ENCODE results near the gene HMCN2.

Gene HMCN2

DNA sequence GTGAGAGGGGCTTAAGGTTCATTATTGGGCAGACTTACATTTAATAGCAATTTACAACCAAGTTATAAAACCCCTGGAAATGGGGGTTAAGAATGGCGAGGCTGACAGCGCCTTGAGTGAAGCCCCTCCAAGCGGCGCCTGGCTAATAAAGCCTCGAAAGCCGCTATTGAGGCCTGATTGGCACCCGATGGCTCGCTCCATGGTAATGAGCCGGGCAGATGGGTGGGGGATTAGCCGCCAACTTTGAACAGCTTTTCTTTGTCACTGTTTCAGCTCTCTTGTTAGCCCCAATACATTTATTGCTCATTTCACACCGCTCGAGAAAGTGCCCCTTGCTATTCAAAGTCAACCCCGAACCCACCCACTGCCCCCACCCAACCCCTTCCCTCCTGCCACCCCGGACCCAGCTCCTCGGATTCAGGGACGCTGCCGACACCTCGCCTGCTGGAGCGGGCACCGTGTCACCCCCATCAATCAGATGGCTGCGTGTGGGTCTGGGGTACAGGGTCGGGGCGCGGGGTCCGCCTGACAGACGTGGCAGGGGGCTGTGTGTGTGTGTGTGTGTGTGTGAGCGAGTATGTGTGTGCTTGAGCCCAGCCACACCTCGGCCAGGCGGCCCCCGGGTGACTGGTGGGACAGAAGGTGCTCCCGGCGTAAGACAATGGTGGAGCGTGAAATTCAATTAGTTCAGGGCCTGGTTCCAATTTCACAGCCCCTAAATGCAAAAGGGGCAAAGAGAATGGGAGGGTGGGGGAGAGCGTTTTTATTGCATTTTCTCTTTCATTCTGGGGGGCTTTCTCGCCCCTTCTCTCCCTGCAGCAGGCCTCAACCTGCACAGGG is 213.4 kb downstream of the HMCN2 start:
- Histone ChIP-seq H3K14ac (ENCODE audit: low read length) (peak overlapping the region; percentile 78), H3K23ac (ENCODE audit: low read depth, low read length, poor library complexity) (no peak overlapping the region), H3K4me1 (ENCODE audit: control insufficient read depth in 2 of 2, insufficient read depth in 1 of 2, low read depth in 1 of 2, low read length in 2 of 2) (peaks cover 12 to 33% of the 10 kb centered on the region in 2 donors), H3K4me3 (ENCODE audit: low read length in 2 of 2) (no peak overlapping the region), H3K4ac (ENCODE audit: low read length) (no peak overlapping the region), H3K9me3 (replicated peaks in 1 of 2; ENCODE audit: control insufficient read depth in 2 of 2, insufficient read depth in 1 of 2, low read depth in 1 of 2, low read length in 2 of 2) (peaks cover 0 to 1% of the 10 kb centered on the region in 2 donors), H2BK12ac (ENCODE audit: low read length) (no peak overlapping the region), H3K27me3 (ENCODE audit: control insufficient read depth in 3 of 3, insufficient read depth in 3 of 3, low read depth in 1 of 3, low read length in 3 of 3) (peaks cover 0 to 97% (median 3%) of the 10 kb centered on the region in 3 experiments), H2AFZ (ENCODE audit: low read length) (peak overlapping the region; percentile 13), H2AK5ac (ENCODE audit: low read depth, low read length) (peak overlapping the region; percentile 82), H3K36me3 (replicated peaks in 1 of 2; ENCODE audit: control insufficient read depth in 2 of 2, insufficient read depth in 2 of 2, low read length in 2 of 2) (no peaks in the 10 kb centered on the region), H2BK5ac (ENCODE audit: low read length) (no peak overlapping the region), H3K9ac (ENCODE audit: low read depth, low read length, poor library complexity) (no peak overlapping the region), H3K4me2 (ENCODE audit: insufficient read depth, low read length, poor library complexity, severe bottlenecking) (no peak overlapping the region), H3K18ac (ENCODE audit: low read length) (peak overlapping the region; percentile 79), H3K27ac (replicated peaks; ENCODE audit: low read length) (no peak overlapping the region), H4K8ac (ENCODE audit: low read depth, low read length) (no peak overlapping the region), H2BK120ac (ENCODE audit: low read depth, low read length) (no peak overlapping the region), H4K91ac (ENCODE audit: low read depth, low read length, poor library complexity) (peak overlapping the region; percentile 93), H3K79me1 (ENCODE audit: low read depth, low read length) (no peaks in the 10 kb centered on the region), H2BK15ac (ENCODE audit: low read length) (peak overlapping the region; percentile 22)
- DNase-seq (ENCODE audit: low spot score) = peak; percentile 44
- no CpG with 5 or more reads among the region's 35 CpGs for WGBS, 2 donors (ENCODE audit: extremely low coverage in 2 of 2, insufficient read length in 2 of 2, insufficient replicate concordance in 1 of 2)

DNA sequence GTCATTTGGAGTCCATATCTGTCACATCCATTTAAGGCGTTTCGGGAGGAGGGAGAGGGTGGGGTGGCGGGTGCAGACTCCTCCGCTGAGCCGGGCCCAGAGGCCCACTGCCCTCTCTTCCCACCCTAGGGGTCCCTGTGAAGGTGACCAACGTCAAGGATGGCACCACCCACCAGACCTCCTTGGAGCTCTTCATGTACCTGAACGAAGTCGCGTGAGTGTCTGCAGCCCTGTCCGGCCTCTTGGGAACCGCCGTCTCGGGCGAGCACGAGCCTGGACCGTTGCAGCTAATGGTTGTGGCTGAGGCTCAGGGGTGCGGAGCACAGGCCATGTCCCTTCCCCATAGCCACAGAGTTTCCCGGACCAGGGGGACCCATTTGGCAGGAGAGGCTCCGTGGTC is 214.0 kb downstream of the HMCN2 start:
- Histone ChIP-seq H3K27me3 (ENCODE audit: control insufficient read depth in 3 of 3, insufficient read depth in 3 of 3, low read depth in 1 of 3, low read length in 3 of 3) (peaks cover 0 to 99% (median 3%) of the 10 kb centered on the region in 3 experiments), H2AFZ (ENCODE audit: low read length) (no peak overlapping the region), H4K8ac (ENCODE audit: low read depth, low read length) (no peak overlapping the region), H3K14ac (ENCODE audit: low read length) (no peak overlapping the region), H2BK15ac (ENCODE audit: low read length) (peak overlapping the region; percentile 77), H3K36me3 (replicated peaks in 1 of 2; ENCODE audit: control insufficient read depth in 2 of 2, insufficient read depth in 2 of 2, low read length in 2 of 2) (no peaks in the 10 kb centered on the region), H3K4me1 (ENCODE audit: control insufficient read depth in 2 of 2, insufficient read depth in 1 of 2, low read depth in 1 of 2, low read length in 2 of 2) (peaks cover 6 to 28% of the 10 kb centered on the region in 2 donors), H3K9me3 (replicated peaks in 1 of 2; ENCODE audit: control insufficient read depth in 2 of 2, insufficient read depth in 1 of 2, low read depth in 1 of 2, low read length in 2 of 2) (peaks cover 0 to 1% of the 10 kb centered on the region in 2 donors), H2BK120ac (ENCODE audit: low read depth, low read length) (no peak overlapping the region), H2BK12ac (ENCODE audit: low read length) (peak overlapping the region; percentile 77), H2BK5ac (ENCODE audit: low read length) (peak overlapping the region; percentile 79), H3K18ac (ENCODE audit: low read length) (peak overlapping the region; percentile 80), H3K27ac (replicated peaks; ENCODE audit: low read length) (no peak overlapping the region), H3K79me1 (ENCODE audit: low read depth, low read length) (no peaks in the 10 kb centered on the region), H3K23ac (ENCODE audit: low read depth, low read length, poor library complexity) (no peak overlapping the region), H4K91ac (ENCODE audit: low read depth, low read length, poor library complexity) (no peak overlapping the region), H3K4ac (ENCODE audit: low read length) (peak overlapping the region; percentile 68), H3K4me2 (ENCODE audit: insufficient read depth, low read length, poor library complexity, severe bottlenecking) (no peak overlapping the region), H2AK5ac (ENCODE audit: low read depth, low read length) (peak overlapping the region; percentile 82), H3K4me3 (ENCODE audit: low read length in 2 of 2) (no peak overlapping the region), H3K9ac (ENCODE audit: low read depth, low read length, poor library complexity) (no peak overlapping the region)
- no CpG with 5 or more reads among the region's 19 CpGs for whole genome bisulfite sequencing, 2 donors (ENCODE audit: extremely low coverage in 2 of 2, insufficient read length in 2 of 2, insufficient replicate concordance in 1 of 2)
- DNase-seq (ENCODE audit: low spot score) = no peak

GRCh38 chr9:130480673-130481072 is 215.1 kb downstream of the HMCN2 start:
- H3K36me3 ChIP-seq (replicated peaks in 1 of 2; ENCODE audit: control insufficient read depth in 2 of 2, insufficient read depth in 2 of 2, low read length in 2 of 2) = no peaks in the 10 kb centered on the region

DNA sequence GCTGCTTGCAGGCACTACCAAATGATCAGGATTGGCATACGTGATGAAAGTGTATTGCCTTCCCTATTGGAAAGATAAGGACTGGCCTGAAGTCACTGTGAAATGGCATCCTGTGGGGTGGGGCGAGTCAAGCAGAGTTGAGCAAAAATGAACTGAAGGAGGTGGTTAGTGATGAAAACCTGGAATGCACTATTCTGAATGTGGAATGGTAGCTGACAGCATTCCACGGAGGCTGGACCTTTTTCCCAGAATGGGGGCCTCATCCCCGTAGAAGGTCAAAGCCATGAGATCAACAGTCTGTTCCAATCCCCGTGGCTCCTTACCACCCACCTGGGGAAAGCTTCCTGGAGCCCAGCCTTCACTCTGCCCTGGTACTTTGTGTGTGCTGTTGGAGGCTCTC is 216.9 kb downstream of the HMCN2 start:
- Histone ChIP-seq H3K36me3 (replicated peaks in 1 of 2; ENCODE audit: control insufficient read depth in 2 of 2, insufficient read depth in 2 of 2, low read length in 2 of 2) (no peaks in the 10 kb centered on the region), H2BK15ac (ENCODE audit: low read length) (no peak overlapping the region), H4K91ac (ENCODE audit: low read depth, low read length, poor library complexity) (no peak overlapping the region), H3K27ac (replicated peaks; ENCODE audit: low read length) (no peak overlapping the region), H3K4me3 (ENCODE audit: low read length in 2 of 2) (no peak overlapping the region), H3K4ac (ENCODE audit: low read length) (no peak overlapping the region), H3K79me1 (ENCODE audit: low read depth, low read length) (no peaks in the 10 kb centered on the region), H3K27me3 (ENCODE audit: control insufficient read depth in 3 of 3, insufficient read depth in 3 of 3, low read depth in 1 of 3, low read length in 3 of 3) (peaks cover 0 to 97% (median 3%) of the 10 kb centered on the region in 3 experiments), H3K4me1 (ENCODE audit: control insufficient read depth in 2 of 2, insufficient read depth in 1 of 2, low read depth in 1 of 2, low read length in 2 of 2) (peaks cover 4 to 22% of the 10 kb centered on the region in 2 donors), H3K9me3 (replicated peaks in 1 of 2; ENCODE audit: control insufficient read depth in 2 of 2, insufficient read depth in 1 of 2, low read depth in 1 of 2, low read length in 2 of 2) (no peaks in the 10 kb centered on the region), H4K8ac (ENCODE audit: low read depth, low read length) (no peak overlapping the region), H2BK12ac (ENCODE audit: low read length) (no peak overlapping the region), H3K18ac (ENCODE audit: low read length) (no peak overlapping the region), H3K23ac (ENCODE audit: low read depth, low read length, poor library complexity) (no peak overlapping the region), H2AK5ac (ENCODE audit: low read depth, low read length) (no peak overlapping the region), H3K4me2 (ENCODE audit: insufficient read depth, low read length, poor library complexity, severe bottlenecking) (no peak overlapping the region), H2BK120ac (ENCODE audit: low read depth, low read length) (no peak overlapping the region), H2AFZ (ENCODE audit: low read length) (no peak overlapping the region), H3K14ac (ENCODE audit: low read length) (no peak overlapping the region), H2BK5ac (ENCODE audit: low read length) (no peak overlapping the region), H3K9ac (ENCODE audit: low read depth, low read length, poor library complexity) (no peak overlapping the region)
- DNase-seq (ENCODE audit: low spot score) = no peak
- WGBS, 2 donors (ENCODE audit: extremely low coverage in 2 of 2, insufficient read length in 2 of 2, insufficient replicate concordance in 1 of 2) = no CpG with 5 or more reads among the region's 5 CpGs

More at GRCh38 chr9:130480673-130481072, 215.1 kb downstream of the HMCN2 start:
- peak overlapping the region; percentile 27 for H3K23ac ChIP-seq (ENCODE audit: low read depth, low read length, poor library complexity)
- peaks cover 0 to 1% of the 10 kb centered on the region in 2 donors for H3K9me3 ChIP-seq (replicated peaks in 1 of 2; ENCODE audit: control insufficient read depth in 2 of 2, insufficient read depth in 1 of 2, low read depth in 1 of 2, low read length in 2 of 2)
- no peak overlapping the region for H3K4me3 ChIP-seq (ENCODE audit: low read length in 2 of 2)
- no CpG with 5 or more reads among the region's 16 CpGs for WGBS, 2 donors (ENCODE audit: extremely low coverage in 2 of 2, insufficient read length in 2 of 2, insufficient replicate concordance in 1 of 2)
- no peak overlapping the region for H2AFZ ChIP-seq (ENCODE audit: low read length)
- H2AK5ac ChIP-seq (ENCODE audit: low read depth, low read length) = peak overlapping the region; percentile 82
- H3K27ac ChIP-seq (replicated peaks; ENCODE audit: low read length) = no peak overlapping the region
- H3K9ac ChIP-seq (ENCODE audit: low read depth, low read length, poor library complexity) = no peak overlapping the region
- H2BK12ac ChIP-seq (ENCODE audit: low read length) = peak overlapping the region; percentile 99
- no peak overlapping the region for H3K4me2 ChIP-seq (ENCODE audit: insufficient read depth, low read length, poor library complexity, severe bottlenecking)
- peak overlapping the region; percentile 81 for H3K4ac ChIP-seq (ENCODE audit: low read length)
- H3K79me1 ChIP-seq (ENCODE audit: low read depth, low read length) = no peaks in the 10 kb centered on the region
- peak overlapping the region; percentile 77 for H4K8ac ChIP-seq (ENCODE audit: low read depth, low read length)
- peak overlapping the region; percentile 75 for H2BK120ac ChIP-seq (ENCODE audit: low read depth, low read length)
- H3K18ac ChIP-seq (ENCODE audit: low read length) = peak overlapping the region; percentile 91
- peaks cover 0 to 99% (median 3%) of the 10 kb centered on the region in 3 experiments for H3K27me3 ChIP-seq (ENCODE audit: control insufficient read depth in 3 of 3, insufficient read depth in 3 of 3, low read depth in 1 of 3, low read length in 3 of 3)
- peak overlapping the region; percentile 79 for H2BK5ac ChIP-seq (ENCODE audit: low read length)
- peak overlapping the region; percentile 77 for H2BK15ac ChIP-seq (ENCODE audit: low read length)
- no peak overlapping the region for H4K91ac ChIP-seq (ENCODE audit: low read depth, low read length, poor library complexity)
- peaks cover 4 to 24% of the 10 kb centered on the region in 2 donors for H3K4me1 ChIP-seq (ENCODE audit: control insufficient read depth in 2 of 2, insufficient read depth in 1 of 2, low read depth in 1 of 2, low read length in 2 of 2)
- no peak overlapping the region for H3K14ac ChIP-seq (ENCODE audit: low read length)
- no peak for DNase-seq (ENCODE audit: low spot score)
